Peyer's patch (tissue), 4 donors: Measurements from ENCODE around the gene ANKRD11.

Experiments
- POLR2A ChIP-seq, 2 donors: fragments of 450-650 bp; IDR thresholded peaks; one replicate each; pipeline ENCODE4 v1.5.1; 2017; ENCODE audit warnings: antibody characterized with exemption in 2 of 2, mild to moderate bottlenecking in 2 of 2, moderate library complexity in 2 of 2
- TF ChIP-seq, protein P1 (sequence below), 6 experiments: fragments of 450-650 bp in 4 of 6; fragments of 200-600 bp in 2 of 6; sonication (generic) in 1 of 6; IDR thresholded peaks; one replicate each; pipeline ENCODE4 v1.5.1; 2017 to 2019; ENCODE audit warnings: antibody characterized with exemption in 6 of 6, mild to moderate bottlenecking in 3 of 6, moderate library complexity in 1 of 6

DNA sequence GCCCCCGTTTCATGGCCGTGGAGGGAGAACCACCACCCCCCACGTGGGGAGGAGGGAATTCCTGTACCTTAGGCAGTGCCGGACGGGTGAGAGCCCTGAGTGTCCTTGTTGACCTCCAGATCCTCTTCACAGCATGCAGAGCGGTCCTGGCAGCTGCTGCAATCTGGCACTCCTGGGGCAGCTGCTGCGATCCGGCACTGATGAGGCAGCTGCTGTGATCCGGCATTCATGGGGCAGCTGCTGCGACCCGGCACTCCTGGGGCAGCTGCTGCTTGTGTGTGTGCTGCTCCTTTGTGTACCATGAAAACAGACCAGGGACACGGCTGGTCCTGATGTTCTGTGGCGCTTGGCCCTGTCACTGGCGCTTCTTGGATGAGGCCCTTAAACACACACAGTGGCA lies 260.1 kb downstream of the ANKRD11 start:
- no peak for TF ChIP-seq POLR2A (IDR thresholded peaks at IDR 0.05)
- TF ChIP-seq, protein P1, sequence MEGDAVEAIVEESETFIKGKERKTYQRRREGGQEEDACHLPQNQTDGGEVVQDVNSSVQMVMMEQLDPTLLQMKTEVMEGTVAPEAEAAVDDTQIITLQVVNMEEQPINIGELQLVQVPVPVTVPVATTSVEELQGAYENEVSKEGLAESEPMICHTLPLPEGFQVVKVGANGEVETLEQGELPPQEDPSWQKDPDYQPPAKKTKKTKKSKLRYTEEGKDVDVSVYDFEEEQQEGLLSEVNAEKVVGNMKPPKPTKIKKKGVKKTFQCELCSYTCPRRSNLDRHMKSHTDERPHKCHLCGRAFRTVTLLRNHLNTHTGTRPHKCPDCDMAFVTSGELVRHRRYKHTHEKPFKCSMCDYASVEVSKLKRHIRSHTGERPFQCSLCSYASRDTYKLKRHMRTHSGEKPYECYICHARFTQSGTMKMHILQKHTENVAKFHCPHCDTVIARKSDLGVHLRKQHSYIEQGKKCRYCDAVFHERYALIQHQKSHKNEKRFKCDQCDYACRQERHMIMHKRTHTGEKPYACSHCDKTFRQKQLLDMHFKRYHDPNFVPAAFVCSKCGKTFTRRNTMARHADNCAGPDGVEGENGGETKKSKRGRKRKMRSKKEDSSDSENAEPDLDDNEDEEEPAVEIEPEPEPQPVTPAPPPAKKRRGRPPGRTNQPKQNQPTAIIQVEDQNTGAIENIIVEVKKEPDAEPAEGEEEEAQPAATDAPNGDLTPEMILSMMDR (IDR thresholded peaks at IDR 0.05) = no peak
